ENCODE data around the gene CARD19. TPM values are rescaled to one million over a fixed set of nuclear protein-coding genes. Genes with fewer than 3 reads are reported as not detected.
A peak's percentile ranks its signal among the peaks of the same experiment; 100 is the strongest.

CARD19 gene
- total RNA-seq, 1 donor from 2014 or later: 63.3 TPM

GRCh38 chr9:93081081-93081529 lies 14.9 kb upstream of the CARD19 start:
- TF ChIP-seq POLR2AphosphoS5 (IDR thresholded peaks at IDR 0.05; ENCODE audit: insufficient read depth in 1 of 2, low read depth in 1 of 2) (no peak), CTCF (IDR thresholded peaks at IDR 0.05) (no peak), POLR2A (IDR thresholded peaks at IDR 0.05) (no peak)
- H3K4me3 ChIP-seq: no peak overlapping the region
- H3K27me3 ChIP-seq: no peaks in the 10 kb centered on the region
- H3K4me1 ChIP-seq: no peaks in the 10 kb centered on the region
- no peak overlapping the region for H3K27ac ChIP-seq
- H3K9me3 ChIP-seq: no peaks in the 10 kb centered on the region
- intact Hi-C loops (cut with DNase I): no loop called here
- no peaks in the 10 kb centered on the region for H3K36me3 ChIP-seq
- DNase-seq (ENCODE audit: extremely low spot score in 2 of 2): peak in 1 of 2 donors; percentile 54

DNA sequence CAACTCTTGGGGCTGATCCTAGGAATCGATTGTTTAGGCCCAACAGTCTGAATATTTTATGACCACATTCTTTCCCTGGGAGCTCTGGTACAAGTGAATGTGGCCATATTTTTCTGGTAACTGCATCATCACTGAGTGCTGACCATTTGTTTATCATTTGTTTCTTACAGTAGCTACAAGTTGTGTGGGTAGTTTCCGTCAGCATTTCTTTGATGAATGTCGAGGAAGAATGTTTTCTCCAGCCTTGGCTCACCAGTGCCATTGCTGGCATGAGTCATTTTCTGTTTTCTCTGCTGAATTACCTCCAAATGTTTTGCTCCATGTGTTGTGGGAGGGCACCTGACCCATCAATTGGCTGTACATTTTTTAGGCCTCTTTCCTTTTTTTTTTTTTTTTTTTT lies 14.1 kb upstream of the CARD19 start:
- Histone ChIP-seq H3K4me1 (no peaks in the 10 kb centered on the region), H3K9me3 (no peaks in the 10 kb centered on the region), H3K27ac (no peak overlapping the region), H3K4me3 (no peak overlapping the region), H3K36me3 (no peaks in the 10 kb centered on the region), H3K27me3 (no peaks in the 10 kb centered on the region)
- intact Hi-C loops (cut with DNase I): no loop called here
- TF ChIP-seq POLR2A (IDR thresholded peaks at IDR 0.05) (no peak), CTCF (IDR thresholded peaks at IDR 0.05) (no peak), POLR2AphosphoS5 (IDR thresholded peaks at IDR 0.05; ENCODE audit: insufficient read depth in 1 of 2, low read depth in 1 of 2) (no peak)
- DNase-seq (ENCODE audit: extremely low spot score in 2 of 2): no peak

- no peaks in the 10 kb centered on the region for H3K36me3 ChIP-seq
- TF ChIP-seq POLR2AphosphoS5 (IDR thresholded peaks at IDR 0.05; ENCODE audit: insufficient read depth in 1 of 2, low read depth in 1 of 2): no peak
- no peak overlapping the region for H3K4me3 ChIP-seq
- H3K9me3 ChIP-seq: no peaks in the 10 kb centered on the region
- DNase-seq (ENCODE audit: extremely low spot score in 2 of 2): peak; percentile 64 to 85
- H3K27me3 ChIP-seq: no peaks in the 10 kb centered on the region
- intact Hi-C loops (cut with DNase I): no loop called here
- H3K27ac ChIP-seq: no peak overlapping the region
- no peaks in the 10 kb centered on the region for H3K4me1 ChIP-seq
These were observed 13.1 kb upstream of the CARD19 start for GRCh38 chr9:93082841-93083411.

- H3K27me3 ChIP-seq: no peaks in the 10 kb centered on the region
These were observed 12.2 kb upstream of the CARD19 start for GRCh38 chr9:93083592-93084470.

GRCh38 chr9:93084471-93084881 lies 11.5 kb upstream of the CARD19 start:
- DNase-seq (ENCODE audit: extremely low spot score in 2 of 2): peak; percentile 76 to 81
- TF ChIP-seq CTCF (IDR thresholded peaks at IDR 0.05) (no peak), POLR2A (IDR thresholded peaks at IDR 0.05) (no peak), POLR2AphosphoS5 (IDR thresholded peaks at IDR 0.05; ENCODE audit: insufficient read depth in 1 of 2, low read depth in 1 of 2) (no peak)
- intact Hi-C loops (cut with DNase I): no loop called here

More at GRCh38 chr9:93083592-93084470, 12.2 kb upstream of the CARD19 start:
- peak; percentile 64 to 69 for DNase-seq (ENCODE audit: extremely low spot score in 2 of 2)
- intact Hi-C loops (cut with DNase I): no loop called here
- TF ChIP-seq CTCF (IDR thresholded peaks at IDR 0.05): no peak
- TF ChIP-seq POLR2A (IDR thresholded peaks at IDR 0.05): no peak
- TF ChIP-seq POLR2AphosphoS5 (IDR thresholded peaks at IDR 0.05; ENCODE audit: insufficient read depth in 1 of 2, low read depth in 1 of 2): no peak
- H3K4me3 ChIP-seq: no peak overlapping the region
- H3K4me1 ChIP-seq: no peaks in the 10 kb centered on the region
- no peaks in the 10 kb centered on the region for H3K36me3 ChIP-seq
- H3K27ac ChIP-seq: no peak overlapping the region
- H3K9me3 ChIP-seq: no peaks in the 10 kb centered on the region

More at GRCh38 chr9:93084471-93084881, 11.5 kb upstream of the CARD19 start:
- no peaks in the 10 kb centered on the region for H3K4me1 ChIP-seq
- H3K27ac ChIP-seq: no peak overlapping the region
- no peak overlapping the region for H3K4me3 ChIP-seq
- H3K9me3 ChIP-seq: no peaks in the 10 kb centered on the region
- H3K36me3 ChIP-seq: no peaks in the 10 kb centered on the region
- H3K27me3 ChIP-seq: no peaks in the 10 kb centered on the region
